Measurements from ENCODE around the gene GNB1L.

GNB1L gene

DNA sequence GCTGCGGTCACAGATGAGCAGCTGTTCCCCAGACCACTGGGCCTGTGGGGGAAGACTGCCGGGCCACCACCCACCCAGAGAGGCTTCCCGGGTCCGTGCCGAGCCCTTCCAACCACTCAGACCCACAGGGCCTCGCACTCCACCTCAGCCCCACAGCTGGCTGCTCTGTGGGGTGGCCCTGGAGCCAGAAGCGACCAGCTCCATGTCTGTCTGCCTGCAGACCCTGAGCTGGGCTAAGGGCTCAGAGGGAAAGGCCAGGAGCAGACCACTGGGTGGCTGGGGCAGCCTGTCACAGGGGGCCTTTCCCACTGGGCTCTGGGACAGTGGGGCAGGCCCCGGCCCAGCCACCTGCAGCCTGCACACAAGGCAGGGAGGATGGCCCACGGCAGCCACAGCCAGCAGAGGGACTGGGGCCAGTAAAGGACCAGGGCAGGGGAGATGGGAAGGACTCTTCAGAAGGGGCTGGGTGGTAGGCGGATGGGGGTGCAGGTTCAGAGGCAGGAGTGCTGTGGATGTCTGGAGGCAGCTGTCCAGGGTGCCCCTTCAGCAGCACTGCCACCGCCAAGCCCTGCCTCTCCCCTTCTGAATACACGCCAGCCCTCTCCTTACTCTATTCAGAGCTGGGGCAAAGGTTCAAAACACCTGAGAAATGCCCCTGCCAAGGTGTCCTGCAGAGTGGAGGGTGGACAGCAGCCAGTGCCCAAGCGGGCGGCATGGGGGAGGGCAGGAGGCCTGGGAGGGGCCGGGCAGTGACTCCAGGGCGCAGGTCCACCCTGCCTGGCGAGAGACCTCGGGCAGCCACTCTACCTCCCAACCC, 32.2 kb downstream of the GNB1L start:
- TF ChIP-seq, protein P1, sequence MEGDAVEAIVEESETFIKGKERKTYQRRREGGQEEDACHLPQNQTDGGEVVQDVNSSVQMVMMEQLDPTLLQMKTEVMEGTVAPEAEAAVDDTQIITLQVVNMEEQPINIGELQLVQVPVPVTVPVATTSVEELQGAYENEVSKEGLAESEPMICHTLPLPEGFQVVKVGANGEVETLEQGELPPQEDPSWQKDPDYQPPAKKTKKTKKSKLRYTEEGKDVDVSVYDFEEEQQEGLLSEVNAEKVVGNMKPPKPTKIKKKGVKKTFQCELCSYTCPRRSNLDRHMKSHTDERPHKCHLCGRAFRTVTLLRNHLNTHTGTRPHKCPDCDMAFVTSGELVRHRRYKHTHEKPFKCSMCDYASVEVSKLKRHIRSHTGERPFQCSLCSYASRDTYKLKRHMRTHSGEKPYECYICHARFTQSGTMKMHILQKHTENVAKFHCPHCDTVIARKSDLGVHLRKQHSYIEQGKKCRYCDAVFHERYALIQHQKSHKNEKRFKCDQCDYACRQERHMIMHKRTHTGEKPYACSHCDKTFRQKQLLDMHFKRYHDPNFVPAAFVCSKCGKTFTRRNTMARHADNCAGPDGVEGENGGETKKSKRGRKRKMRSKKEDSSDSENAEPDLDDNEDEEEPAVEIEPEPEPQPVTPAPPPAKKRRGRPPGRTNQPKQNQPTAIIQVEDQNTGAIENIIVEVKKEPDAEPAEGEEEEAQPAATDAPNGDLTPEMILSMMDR (IDR thresholded peaks at IDR 0.05), result no peak

DNA sequence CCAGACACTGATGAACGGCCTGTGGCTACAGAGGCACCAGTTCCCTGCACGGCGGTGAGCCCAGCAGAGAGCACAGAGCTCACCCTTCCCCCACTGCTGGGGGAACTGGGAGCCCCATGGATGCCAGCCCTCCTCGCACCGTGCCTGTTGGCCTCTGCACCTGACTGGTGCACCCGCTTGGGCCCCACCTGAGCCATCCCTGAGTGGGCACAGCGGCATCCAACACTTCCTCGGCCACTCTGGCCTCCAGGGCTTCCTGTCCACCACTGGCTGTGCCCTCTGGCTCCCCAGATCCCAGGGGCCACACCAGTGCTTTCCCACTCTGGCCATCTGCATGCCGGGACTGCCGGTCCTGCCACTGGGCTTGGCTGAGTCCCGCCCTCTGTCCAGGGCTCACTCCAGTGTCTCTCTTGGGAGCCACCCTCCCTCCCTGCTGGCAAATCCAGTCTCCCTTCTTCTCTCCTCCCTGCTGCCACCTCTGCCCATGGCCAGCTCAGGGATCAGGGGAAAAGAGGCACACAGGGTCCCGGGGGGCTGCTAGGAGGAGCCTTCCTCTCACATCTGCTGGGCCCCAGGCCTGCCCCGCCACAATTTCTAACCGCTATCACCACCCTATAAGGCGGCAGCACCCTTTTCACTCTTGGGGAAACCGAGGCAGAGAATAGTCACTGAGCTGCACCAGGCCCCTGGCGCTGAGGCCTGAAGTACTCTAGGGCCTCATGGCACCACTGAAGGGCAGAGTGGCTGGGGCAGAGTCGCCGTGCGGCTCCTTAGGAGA, 33.0 kb downstream of the GNB1L start:
- TF ChIP-seq, protein P1 (IDR thresholded peaks at IDR 0.05), result no peak

DNA sequence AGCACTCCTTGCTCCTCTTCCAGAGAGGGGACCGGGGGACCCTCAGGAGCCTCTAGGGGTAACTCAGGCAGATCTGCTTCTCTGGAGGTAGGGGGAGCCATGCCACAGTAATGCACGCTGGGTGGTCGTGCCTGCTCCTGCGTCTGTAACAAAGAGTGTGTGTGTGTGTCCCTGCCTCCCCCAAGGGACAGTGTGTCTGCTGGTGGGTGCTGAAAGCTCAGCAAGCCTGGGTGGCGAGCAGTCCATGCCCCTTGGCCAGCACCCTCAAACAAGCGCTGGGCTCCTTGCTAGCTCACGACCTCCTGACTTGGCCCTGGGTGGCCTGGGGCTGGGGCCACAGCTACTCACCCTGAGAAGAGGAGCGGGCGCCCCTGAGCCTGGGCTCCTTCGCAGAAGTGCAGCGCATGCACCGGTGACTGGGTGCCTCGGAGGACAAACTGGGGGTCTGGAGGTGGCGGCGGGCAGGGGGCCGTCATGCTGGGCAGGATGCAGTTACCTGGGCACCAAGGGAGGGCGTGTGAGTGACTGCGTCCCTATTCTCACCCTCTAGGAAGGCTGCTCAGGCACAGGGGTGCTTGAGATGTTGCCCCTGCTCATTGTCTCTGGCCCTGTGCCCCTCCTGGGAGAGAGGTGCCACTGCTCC, 33.7 kb downstream of the GNB1L start:
- TF ChIP-seq, protein P1 (IDR thresholded peaks at IDR 0.05), result no peak

DNA sequence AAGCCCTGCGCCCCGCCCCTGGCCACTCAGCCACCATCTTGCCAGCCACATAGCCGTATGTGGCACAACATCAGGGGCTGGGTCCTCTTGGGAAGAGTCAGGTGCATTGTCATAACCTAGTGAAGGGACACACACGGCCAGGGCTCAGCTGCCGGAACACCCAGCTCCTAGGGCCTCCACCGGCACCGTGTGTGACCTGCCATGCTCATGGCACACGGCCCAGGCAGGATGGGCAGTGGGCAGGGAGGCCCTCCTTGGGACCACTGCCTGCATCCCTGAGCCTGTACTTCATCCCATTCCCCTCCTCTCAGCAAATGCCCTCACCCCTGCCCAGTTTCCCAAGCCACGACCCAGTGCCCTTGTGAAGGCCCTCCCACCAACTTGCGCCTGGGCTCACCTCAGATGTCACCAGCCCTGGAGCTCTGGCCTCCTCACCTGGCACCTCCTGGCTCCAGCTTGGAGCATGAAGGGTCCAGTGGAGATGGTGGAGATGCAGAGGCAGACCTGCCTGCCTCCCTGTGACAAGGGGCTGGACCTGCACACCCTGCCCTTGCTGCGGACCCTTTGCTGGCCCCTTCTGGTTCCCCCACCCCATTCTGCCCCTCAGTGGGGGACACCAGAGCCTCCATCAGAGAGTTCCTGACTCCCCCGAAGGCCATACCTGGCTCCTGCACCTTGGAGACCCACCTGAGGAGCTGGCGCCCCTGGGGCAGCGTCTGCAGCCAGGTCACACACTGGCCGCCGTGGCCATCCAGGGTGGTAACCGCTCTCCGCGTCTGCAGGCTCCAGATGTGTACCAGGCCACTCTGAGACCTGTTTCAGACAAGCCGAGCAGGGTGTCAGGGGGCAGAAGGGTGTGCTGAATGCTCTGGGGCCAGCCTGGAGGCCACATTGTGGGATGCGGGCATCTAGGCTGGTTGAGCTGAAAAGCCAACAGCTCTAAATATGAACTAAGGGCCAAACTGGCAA, 34.5 kb downstream of the GNB1L start:
- TF ChIP-seq, protein P1 (IDR thresholded peaks at IDR 0.05), result no peak

DNA sequence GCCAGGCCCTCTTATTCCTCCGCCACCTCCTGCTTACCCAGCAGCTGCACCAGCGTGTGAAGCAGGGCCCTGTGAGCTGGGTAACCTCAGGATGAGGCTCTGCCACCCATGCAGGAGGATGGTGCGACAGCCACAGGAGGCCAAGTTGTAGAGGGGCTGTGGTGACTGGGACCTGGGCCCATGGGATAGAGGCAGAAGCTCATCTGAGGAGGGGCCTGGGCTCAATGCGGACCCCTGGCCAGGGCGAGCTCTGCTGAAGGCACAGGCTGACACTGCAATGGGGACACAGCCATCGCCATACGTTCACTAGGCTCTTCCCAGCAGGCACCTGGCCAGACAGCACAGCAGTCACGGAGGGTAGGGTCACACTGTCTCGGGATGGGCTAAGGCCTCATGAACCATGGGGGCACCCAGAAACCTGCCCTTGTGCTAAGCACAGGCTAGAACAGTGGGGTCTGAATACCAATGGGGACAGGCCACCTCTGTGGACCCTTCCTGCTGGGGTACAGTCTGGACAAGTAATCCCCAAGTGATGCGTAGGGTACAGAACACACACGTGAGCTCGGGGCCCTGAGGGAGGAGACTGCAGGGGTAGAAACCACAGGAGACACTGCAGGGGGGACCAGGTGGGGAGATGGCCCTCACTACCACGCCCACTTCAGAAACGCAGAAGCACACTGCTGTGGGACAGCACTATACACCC, 35.3 kb downstream of the GNB1L start:
- TF ChIP-seq, protein P1 (IDR thresholded peaks at IDR 0.05), result no peak

DNA sequence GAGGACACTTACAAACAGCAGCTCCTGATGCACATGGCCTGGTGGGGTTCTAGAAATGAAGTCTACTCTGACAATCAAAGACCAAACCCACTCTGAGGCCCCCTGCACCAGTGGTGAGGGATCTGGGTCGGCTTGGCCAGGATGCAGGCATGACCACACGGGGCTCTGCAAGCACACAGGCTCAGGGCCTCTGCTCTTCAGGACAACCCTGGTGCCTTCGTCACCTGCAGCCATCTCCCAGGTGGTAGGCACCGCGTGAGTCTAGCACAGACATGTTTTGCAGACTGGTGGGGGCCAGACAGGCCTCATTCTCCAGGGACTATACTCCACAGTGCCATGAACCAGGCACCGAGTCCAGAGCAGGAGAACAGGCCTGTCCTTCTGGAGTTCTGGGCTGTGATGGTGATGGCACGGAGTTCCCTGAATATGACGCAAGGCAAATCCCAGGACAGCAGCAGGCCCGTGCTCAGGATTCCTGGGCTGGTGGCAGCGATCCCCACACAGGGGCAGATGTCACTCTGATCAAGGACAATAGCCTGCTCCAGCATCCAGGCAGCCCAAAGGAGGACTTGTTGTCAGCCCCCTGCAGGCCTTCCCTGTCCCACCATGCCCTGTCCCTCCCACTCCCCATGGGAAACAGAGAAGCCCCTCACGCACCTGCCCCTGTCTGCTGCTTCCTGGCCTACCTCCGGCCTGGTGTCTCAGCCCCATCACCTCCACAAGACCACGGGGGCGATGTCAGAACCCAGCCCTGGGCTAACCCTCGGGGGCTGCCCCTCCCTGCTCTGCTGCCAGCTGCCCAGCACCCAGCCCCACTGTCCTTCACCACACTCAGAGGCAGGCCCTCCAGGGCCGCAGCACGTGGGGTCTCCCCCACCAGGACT, 36.1 kb downstream of the GNB1L start:
- TF ChIP-seq, protein P1 (IDR thresholded peaks at IDR 0.05), result no peak
